T-helper 1 cell treated with Interleukin-12 subunit alpha and Interleukin-12 subunit beta and Interleukin-4 antibody, amounts not matched to agents 30 ng/mL and 1 ng/mL, for 36 hours (primary cell): ENCODE data around the gene FOSL2. TPM values are rescaled to one million over a fixed set of nuclear protein-coding genes. Genes with fewer than 3 reads are reported as not detected.

ENCODE experiments used
- intact Hi-C: fragments of 100-400 bp; cut with micrococcal nuclease; formaldehyde crosslinking; loops from one replicate; pipeline ENCODE4 v1.15.1; 2024
- total RNA-seq: library from RNA; stranded (reverse); gene quantifications from 2 replicates; pipeline ENCODE4 v1.2.3, GENCODE V29; 2022

FOSL2 gene
- total RNA-seq, 1 donor from 2014 or later = 32.4 TPM

GRCh38 chr2:28393114-28393836, 617 bp downstream of the FOSL2 start:
- intact Hi-C loops = loop anchor here (1.0 to 10.0 kb wide), 7 partner anchors 17 to 1754 kb away; partner anchors contain the start of genes AGBL5, CAD, PREB and YPEL5

- intact Hi-C loops = loop anchor here (1.0 to 10.0 kb wide), 6 partner anchors 30 to 1753 kb away; partner anchors contain the start of genes PREB and YPEL5
These were observed 1.7 kb downstream of the FOSL2 start for GRCh38 chr2:28394331-28394877.

- intact Hi-C loops = loop anchor here (1.0 to 10.0 kb wide), 7 partner anchors 29 to 1752 kb away; partner anchors contain the start of genes PREB and YPEL5
These were observed 2.3 kb downstream of the FOSL2 start for GRCh38 chr2:28394997-28395333.

- intact Hi-C loops = loop anchor here (1.0 to 10.0 kb wide), 4 partner anchors 57 to 641 kb away; no protein-coding TSS in a partner anchor
These were observed 2.8 kb downstream of the FOSL2 start for GRCh38 chr2:28395334-28396061.

GRCh38 chr2:28397043-28397381, 4.4 kb downstream of the FOSL2 start:
- intact Hi-C loops = loop anchor here (10.0 kb wide), 1 partner anchor 262 kb away; no protein-coding TSS in a partner anchor

- intact Hi-C loops = loop anchor here (10.0 kb wide), 1 partner anchor 263 kb away; no protein-coding TSS in a partner anchor
These were observed 5.6 kb downstream of the FOSL2 start for GRCh38 chr2:28398101-28398834.

GRCh38 chr2:28399289-28399688, 6.6 kb downstream of the FOSL2 start:
- intact Hi-C loops = loop anchor here (10.0 kb wide), 1 partner anchor 264 kb away; no protein-coding TSS in a partner anchor

- intact Hi-C loops = loop anchor here (10.0 kb wide), 1 partner anchor 265 kb away; no protein-coding TSS in a partner anchor
These were observed 7.3 kb downstream of the FOSL2 start for GRCh38 chr2:28399956-28400355.

- intact Hi-C loops = no loop called here
These were observed 7.8 kb downstream of the FOSL2 start for GRCh38 chr2:28400419-28400818.

GRCh38 chr2:28400921-28401320, 8.3 kb downstream of the FOSL2 start:
- intact Hi-C loops = no loop called here

GRCh38 chr2:28401411-28401810, 8.8 kb downstream of the FOSL2 start:
- intact Hi-C loops = no loop called here

- intact Hi-C loops = no loop called here
These were observed 9.4 kb downstream of the FOSL2 start for GRCh38 chr2:28401948-28402550.

GRCh38 chr2:28403370-28403956, 10.8 kb downstream of the FOSL2 start:
- intact Hi-C loops = no loop called here

GRCh38 chr2:28404086-28404485, 11.4 kb downstream of the FOSL2 start:
- intact Hi-C loops = no loop called here

- intact Hi-C loops = no loop called here
These were observed 12.9 kb downstream of the FOSL2 start for GRCh38 chr2:28405537-28405936.

GRCh38 chr2:28406276-28407096, 13.8 kb downstream of the FOSL2 start:
- intact Hi-C loops = no loop called here

GRCh38 chr2:28407131-28407975, 14.7 kb downstream of the FOSL2 start:
- intact Hi-C loops = no loop called here

- intact Hi-C loops = no loop called here
These were observed 15.5 kb downstream of the FOSL2 start for GRCh38 chr2:28407976-28408690.
